Muscle of back (tissue), 11 donors: Measurements from ENCODE around the gene SIDT2. TPM values are rescaled to one million over a fixed set of nuclear protein-coding genes. Genes with fewer than 3 reads are reported as not detected.
"Not testable (repeated sequence)": the region's sequence is repeated elsewhere in the genome, so short reads cannot be mapped to it uniquely, and the experiment has no call there.

ENCODE experiments used
- DNase-seq, 3 donors: peaks; one replicate each; pipeline versions ENCODE4 v3.0.0 to v3.0.0-alpha.2; 2013
- polyA plus RNA-seq, 10 donors: library from polyadenylated mRNA; unstranded; fragments of 120-200 nt; gene quantifications; one replicate each; pipeline ENCODE4 v1.2.1, GENCODE V29; 2013; ENCODE audit not compliant: insufficient read length in 10 of 10

Gene SIDT2
- polyA plus RNA-seq, 10 donors: 23.0 to 42.5 (median 31.4) TPM

- DNase-seq: no peak
Observed at GRCh38 chr11:117202386-117203068, 24.0 kb downstream of the SIDT2 start.

- no peak for DNase-seq
Observed at GRCh38 chr11:117203069-117203407, 24.5 kb downstream of the SIDT2 start.

GRCh38 chr11:117204283-117205080, 25.9 kb downstream of the SIDT2 start:
- DNase-seq: no peak

GRCh38 chr11:117205211-117205818, 26.8 kb downstream of the SIDT2 start:
- DNase-seq: no peak

- not testable (repeated sequence) for DNase-seq
Observed at GRCh38 chr11:117206111-117206510, 27.6 kb downstream of the SIDT2 start.

GRCh38 chr11:117206859-117207258, 28.3 kb downstream of the SIDT2 start:
- DNase-seq: not testable (repeated sequence)

- not testable (repeated sequence) for DNase-seq
Observed at GRCh38 chr11:117207481-117207880, 28.9 kb downstream of the SIDT2 start.

GRCh38 chr11:117208710-117209109, 30.2 kb downstream of the SIDT2 start:
- DNase-seq: not testable (repeated sequence)

GRCh38 chr11:117209351-117210125, 31.0 kb downstream of the SIDT2 start:
- DNase-seq: not testable (repeated sequence)

GRCh38 chr11:117210620-117211019, 32.1 kb downstream of the SIDT2 start:
- DNase-seq: no peak

GRCh38 chr11:117212697-117213355, 34.3 kb downstream of the SIDT2 start:
- no peak for DNase-seq

- no peak for DNase-seq
Observed at GRCh38 chr11:117214404-117215110, 36.0 kb downstream of the SIDT2 start.

- DNase-seq: peak in 1 of 3 donors; percentile 22
Observed at GRCh38 chr11:117217141-117218084, 38.9 kb downstream of the SIDT2 start.

GRCh38 chr11:117218133-117218915, 39.8 kb downstream of the SIDT2 start:
- DNase-seq: no peak

GRCh38 chr11:117219001-117219400, 40.5 kb downstream of the SIDT2 start:
- DNase-seq: no peak

GRCh38 chr11:117219455-117219854, 40.9 kb downstream of the SIDT2 start:
- no peak for DNase-seq

GRCh38 chr11:117219995-117220394, 41.5 kb downstream of the SIDT2 start:
- no peak for DNase-seq

- peak in 1 of 3 donors; percentile 77 for DNase-seq
Observed at GRCh38 chr11:117220568-117220967, 42.0 kb downstream of the SIDT2 start.
